GM19023 (cell line): Measurements from ENCODE around the gene ST6GALNAC5.
"Not testable (repeated sequence)": the region's sequence is repeated elsewhere in the genome, so short reads cannot be mapped to it uniquely, and the experiment has no call there.

Experiments used
- ATAC-seq: cut with Tn5 transposase; IDR thresholded peaks from one replicate; pipeline ENCODE4 v1.9.1; 2021; ENCODE audit warnings: mild to moderate bottlenecking, moderate library complexity; ENCODE audit not compliant: unreplicated experiment

Gene ST6GALNAC5

DNA sequence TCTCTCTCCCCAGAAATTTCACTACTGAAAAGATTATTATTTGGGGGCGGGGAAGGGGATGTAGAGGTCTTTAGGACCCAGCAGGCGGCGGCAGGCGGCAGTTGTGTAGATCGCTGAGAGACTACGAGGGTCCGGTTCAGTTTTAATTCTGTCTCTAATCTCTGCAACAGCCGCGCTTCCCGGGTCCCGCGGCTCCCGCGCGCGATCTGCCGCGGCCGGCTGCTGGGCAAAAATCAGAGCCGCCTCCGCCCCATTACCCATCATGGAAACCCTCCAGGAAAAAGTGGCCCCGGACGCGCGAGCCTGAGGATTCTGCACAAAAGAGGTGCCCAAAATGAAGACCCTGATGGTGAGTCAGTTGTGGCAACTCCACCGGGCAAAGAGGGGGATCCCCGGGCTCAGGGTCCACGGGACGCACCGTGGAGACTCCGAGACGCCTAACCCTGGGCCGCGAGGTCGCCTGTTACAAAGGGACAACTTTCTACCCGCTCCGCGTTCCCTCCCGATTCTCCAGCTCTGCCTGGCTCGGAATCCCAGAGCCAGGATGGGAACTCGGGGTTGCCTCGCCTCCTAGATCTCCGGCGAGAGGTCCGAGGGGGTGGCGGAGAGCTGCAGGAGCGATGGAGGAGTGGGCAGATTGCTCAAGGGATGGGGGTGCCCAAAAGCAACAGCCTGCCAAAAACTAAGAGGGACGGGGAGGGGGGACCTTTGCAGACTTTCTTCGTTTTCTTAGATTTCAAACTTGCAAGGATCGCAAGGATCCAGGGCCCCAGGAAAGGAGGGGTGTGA lies at the start of gene ST6GALNAC5:
TSS of gene ST6GALNAC5 (plus strand) at position 139 of the 789 bp plus-strand sequence.
- peak; percentile 1 for ATAC-seq

DNA sequence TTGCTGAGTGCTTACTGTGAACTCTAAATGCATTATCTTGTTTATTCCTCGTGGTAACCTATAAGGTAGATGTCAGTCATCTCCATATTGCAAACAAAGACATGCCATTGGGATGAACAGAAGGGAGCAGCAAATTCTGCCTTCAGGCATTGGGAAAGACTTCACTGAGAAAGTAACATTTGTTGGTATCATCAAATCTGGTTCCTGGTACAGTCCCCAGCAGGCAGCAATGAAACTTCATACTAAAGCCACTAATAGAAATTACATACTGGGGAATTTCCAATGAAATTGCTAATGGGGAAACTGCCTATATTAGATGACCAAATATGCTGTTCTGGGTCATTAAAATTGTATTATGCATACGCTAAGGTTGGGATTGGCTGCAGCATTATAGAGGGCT lies 47.3 kb upstream of the ST6GALNAC5 start:
- no peak for ATAC-seq

DNA sequence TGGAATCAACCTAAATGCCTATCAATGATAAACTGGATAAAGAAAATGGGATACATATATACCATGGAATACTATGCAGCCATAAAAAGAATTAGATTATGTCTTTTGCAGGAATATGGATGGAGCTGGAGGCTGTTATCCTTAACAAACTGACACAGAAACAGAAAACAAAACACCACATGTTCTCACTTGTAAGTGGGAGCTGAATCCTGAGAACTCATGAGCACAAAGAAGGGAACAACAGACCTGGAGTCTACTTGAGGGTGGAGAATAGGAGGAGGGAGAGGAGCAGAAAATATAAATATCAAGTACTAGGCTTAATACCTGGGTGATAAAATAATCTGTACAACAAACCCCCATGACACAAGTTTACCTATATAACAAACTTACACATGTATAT lies 44.3 kb upstream of the ST6GALNAC5 start:
- ATAC-seq = not testable (repeated sequence)

DNA sequence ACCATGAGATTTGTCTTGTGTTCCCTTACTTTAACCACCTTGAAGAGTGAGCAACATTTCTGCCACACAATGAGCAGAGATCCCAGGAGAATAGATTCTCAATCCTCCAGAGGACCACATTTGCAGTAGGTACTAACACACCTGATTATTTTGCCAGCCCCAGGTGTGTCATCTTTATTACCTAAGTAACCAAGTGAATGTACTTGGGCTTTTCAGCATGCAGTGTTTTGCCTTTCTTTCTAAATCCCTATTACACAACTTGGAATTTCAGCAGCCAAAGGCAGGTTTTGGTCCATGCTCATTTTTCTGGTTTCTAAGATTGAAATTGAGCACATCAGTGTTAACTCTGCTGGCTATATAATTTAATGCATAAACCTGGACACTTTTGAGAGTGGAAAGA lies 43.2 kb upstream of the ST6GALNAC5 start:
- no peak for ATAC-seq

DNA sequence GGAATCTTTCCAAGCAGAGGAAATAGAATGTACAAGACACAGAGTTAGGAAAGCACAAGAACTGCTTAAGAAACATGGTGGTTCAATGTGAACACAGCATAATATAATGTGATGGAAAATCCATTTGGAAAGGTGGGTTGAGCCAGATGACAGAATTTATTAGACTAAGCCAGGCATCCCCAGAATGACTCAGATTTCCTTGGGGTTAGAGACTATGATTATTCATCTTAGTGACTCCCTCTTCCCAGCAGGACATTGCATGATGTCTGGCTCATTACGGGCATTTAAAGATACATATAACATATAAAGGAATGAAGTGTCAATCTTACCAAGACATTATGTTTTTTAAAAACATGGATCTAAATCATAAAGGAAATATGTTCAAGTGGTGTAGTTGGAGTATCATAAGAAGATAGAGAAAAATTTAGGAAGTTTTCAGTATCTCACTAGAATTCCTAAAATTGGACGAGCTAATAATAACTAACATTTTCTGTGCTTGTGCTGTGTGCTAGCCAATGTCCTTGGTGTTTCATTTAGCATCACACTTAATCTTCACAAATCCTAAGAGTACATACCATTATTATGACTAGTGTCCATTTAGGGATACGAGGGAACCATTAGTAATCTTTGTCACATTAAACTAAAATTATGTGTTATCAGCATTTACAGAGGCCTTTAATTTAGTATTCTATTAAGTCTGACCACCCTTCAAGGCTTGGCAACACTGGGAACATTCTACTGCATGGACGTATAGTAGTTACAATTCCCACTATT lies 41.0 kb upstream of the ST6GALNAC5 start:
- ATAC-seq = no peak

DNA sequence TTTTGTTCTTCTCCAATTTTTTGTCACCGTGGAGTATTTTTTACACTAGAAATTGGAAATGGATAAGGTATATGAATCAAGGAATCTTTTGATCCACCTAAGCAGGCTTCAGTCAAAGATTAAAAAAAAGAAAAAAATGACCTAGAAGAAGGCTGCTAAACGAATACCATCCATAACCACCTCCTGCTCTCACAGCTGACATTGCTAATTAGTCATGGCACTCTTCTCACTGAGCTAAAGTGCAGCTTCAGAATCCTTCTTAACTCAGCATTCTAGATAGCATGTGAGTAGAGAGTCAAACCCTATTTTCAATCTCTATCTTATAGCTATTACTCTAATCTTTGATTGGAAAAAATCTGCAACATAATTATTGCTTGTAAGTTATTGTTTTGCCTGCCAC lies 40.2 kb upstream of the ST6GALNAC5 start:
- no peak for ATAC-seq

DNA sequence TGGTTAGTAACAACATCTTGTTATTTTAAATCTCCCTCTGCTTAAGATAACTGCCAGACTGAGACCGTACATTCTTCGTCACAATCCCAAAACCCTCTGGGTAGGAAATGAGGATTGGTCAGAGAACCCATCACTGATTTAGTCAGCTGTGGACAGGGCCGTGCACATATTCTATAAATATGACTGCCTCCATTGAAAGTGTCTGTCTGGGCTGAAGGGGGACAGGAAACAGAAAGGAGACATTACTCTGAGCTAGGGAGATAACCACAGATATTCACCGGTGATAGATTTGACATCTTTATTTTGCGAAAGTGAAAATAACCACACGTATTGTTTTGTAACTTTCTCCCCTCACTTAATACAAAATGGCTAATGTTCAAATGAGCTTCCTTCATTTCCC lies 36.9 kb upstream of the ST6GALNAC5 start:
- ATAC-seq = peak; percentile 70

DNA sequence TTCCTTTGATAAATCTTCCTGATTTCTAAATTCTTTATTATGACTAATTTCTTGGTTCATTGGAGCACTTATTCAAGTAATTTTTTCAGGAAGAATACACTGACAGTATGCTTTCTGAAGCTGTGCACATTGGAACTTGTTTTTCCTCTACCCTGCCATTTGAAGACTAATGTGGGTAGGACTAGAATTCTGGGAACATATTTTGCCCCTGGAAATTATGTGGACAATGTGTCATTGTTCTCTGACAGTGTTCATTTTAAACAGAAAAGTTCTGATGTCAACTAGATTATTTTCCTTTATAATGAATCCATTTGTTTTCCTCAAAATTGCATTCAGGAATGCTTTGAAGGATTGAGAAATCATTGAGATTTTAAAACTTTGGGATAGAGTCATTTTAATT lies 34.8 kb upstream of the ST6GALNAC5 start:
- ATAC-seq = no peak

DNA sequence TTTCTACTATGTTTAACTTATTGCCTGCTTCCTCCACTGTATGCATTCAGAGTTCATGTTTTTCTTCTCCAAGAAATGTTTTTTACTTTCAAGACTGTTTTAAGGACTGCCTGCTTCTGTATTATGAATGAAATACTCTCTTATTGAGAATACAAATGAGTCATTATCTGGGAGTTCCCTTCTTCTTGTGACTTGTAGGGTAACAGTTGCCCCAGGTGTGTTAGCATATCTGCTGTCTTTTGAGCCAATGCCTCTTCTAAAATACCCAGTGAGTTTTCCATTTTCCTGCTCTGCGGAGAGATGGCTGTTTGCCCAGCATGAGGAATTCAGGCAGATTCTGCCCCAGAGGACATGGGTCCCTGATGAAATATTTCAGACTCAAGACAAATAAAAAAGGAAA lies 34.1 kb upstream of the ST6GALNAC5 start:
- ATAC-seq = no peak

DNA sequence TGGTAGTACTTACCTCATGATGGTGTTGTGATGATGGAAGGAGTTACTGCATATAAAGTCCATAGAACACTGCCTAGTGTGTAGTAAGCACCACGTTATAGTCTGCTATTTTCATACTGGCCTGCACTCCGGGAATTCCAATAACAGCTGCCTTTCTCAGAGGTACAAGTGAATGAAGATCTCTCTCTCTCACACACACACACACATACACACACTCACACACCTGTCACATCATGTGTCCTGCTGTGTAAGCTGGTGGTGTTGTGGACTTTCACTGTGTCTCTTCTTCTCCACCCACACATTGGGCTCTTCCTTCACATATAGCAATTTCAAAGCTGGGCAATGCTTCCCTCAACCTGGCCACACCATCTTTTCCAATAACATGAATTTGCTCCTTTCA lies 33.4 kb upstream of the ST6GALNAC5 start:
- ATAC-seq = no peak

DNA sequence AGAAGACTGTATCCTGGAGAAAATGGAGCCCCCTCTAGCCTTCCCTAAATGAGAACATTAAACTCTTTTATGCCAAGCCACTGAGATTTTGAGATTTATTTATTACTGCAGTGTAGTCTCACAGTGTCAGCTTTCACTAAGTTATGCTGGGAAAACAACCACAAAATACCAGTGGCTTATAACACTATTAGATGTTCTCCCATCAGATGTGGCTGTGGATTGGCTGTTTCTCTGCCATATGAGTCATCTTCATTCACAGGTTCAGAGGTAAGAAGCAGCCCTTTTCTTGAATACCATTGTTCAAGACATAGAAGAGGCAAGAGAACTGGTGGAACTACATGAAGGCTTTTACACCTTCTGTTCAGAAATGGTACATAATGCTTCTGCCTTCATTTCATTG lies 32.1 kb upstream of the ST6GALNAC5 start:
- ATAC-seq = no peak

DNA sequence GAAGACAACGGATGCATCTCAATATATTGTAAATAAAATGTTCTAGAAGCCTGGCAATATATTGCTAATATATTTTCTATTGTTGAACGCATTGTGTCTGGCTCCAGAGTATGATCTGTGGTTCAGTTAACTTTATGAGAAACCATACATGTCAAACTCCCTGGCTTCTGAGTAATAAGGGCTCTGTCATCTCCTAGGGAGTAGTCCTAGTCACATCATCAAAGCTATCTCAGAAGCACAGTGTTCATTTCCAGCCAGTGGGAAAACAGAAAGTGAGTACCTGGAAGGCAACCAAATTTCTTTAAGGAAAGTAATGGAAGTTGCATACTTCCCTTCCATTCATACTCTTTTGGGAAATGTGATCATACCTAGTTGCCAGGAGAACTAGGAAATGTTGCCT lies 27.0 kb upstream of the ST6GALNAC5 start:
- no peak for ATAC-seq

DNA sequence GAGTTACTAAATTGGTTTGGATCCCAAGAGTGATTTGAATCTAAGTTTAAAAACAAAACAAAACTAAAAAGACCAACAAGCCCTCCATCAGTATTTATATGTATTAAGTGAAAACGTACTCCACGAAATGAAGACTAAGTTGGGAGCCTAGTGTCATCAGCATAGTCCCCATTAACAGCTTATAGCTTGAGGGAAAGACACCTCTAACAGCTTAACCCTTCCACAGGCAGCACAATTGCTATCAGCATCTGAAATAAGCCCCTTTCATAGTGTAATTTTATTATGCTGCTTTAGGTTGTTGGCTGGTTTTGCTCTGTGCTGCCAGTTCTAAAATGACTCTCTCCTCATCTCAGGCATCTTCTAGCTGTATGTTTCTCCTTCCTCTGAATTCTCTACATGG lies 25.8 kb upstream of the ST6GALNAC5 start:
- no peak for ATAC-seq

DNA sequence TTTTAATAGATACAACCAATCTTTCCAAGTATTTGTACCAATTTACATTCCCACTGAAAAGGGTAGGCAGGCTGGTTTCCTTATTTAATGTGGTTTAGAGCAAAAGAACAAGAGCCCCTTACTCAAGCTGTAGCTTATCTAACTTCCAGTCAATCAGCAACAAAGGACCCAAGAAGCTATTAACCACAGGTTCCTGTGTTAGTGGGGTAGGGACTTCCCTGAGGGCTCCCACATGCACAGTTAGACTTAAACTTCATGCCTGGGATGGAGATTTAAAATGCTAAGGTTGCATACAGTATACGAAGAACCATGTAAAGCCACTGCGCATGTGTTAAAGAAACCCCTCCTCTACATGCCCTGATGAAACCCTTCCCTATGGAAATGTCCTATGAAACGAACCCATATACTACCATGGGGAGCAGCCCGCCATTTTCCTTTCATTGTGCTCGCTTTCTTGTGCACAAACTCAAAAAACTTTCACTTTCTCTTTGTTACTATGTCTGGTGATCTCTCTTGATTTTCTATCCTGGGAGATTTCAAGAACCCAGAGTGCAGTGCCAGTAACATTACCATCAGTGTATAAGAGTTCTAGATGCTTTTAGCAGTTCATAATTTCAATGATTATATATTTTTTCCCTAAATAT lies 23.3 kb upstream of the ST6GALNAC5 start:
- ATAC-seq = no peak

DNA sequence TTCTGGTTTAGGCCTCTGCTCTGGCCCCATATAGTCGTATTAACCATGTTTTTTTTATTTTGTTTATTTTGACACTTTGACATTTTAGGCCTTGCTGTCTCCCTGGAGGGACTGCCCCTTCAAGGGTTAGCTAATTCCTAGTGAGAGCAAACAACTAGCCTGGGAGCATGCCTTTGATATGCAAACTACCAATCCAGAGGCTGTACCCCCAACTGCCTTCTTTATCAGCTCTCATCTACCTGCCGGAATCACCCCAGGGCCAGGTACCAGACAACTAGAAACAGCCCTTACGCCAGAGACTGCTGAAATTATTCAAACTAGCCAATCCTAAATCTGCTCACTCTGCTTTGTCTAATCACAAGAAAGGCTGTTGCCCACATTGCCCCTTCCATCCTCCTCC lies 13.0 kb upstream of the ST6GALNAC5 start:
- ATAC-seq = no peak

DNA sequence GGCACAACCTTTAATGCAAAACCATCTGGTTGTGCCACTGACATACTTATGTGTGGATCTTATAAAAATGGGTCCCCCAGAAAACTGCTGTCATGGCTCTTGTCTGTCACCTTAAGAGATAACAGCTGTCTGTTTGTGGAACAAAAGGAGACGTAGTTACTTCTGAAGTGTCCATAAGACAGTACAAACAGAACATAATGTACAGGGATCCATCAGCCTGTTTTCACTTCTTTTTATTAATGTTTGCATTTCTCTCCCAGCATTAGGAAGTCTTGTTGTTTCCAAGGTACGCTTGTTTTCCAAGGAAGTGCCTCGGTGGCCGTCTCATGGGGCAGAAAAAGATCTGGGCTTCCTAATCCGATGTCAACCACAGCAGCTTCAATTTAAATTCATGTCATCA lies 11.2 kb upstream of the ST6GALNAC5 start:
- no peak for ATAC-seq

DNA sequence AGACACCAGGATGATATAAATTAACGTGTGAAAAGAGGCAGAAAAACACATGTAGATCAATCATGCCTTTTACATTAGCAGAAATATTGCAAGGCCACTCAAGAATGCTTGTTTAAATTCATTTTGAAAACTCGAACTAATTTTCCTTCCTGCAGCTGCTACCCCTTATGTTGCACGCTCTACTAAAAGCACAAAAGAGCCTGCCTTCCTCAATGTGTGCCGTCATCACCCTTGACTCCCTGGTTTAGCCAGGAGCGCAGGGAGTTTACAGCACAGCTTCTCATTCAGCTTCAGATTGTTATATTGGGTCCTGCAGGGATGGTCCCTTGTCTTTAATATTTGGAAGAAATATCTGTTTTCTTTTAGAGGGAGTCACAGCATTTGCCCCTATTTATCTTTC lies 10.1 kb upstream of the ST6GALNAC5 start:
- no peak for ATAC-seq

DNA sequence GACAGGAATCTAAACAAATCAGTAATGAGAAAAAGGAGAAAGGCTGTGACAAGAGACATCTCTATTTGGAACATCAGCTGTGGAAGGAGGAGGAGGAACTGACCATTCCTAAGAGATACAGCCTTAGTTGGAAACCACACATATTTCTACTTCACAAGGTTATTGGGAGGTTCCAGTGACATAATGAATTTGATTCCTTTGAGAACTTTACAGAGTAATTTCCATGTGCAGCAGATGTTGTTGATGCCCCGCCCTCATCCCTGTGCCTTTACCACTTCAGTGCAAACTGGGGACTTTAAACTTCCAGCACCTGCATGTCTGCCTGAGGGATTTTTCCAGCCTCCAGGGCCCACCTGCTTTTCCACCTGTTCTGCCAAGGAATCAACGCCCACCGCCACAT lies 9.3 kb upstream of the ST6GALNAC5 start:
- no peak for ATAC-seq

DNA sequence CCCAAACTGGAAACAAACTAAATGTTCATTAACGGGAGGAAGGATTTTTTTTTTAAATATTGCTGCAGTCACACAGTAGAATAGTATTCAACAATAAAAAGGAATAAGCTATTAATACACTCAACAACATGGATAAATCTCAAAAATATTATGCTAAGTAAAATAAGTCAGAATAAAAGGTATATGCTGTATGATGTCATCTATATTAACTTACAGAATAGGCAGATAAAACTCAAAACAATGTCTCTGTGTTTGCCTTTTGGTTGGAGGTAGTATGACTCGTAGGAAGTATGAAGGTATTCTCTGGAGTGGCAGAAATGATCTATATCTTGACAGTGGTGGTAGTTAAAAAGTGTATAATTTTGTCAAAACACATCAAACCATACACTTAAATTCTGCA lies 6.1 kb upstream of the ST6GALNAC5 start:
- no peak for ATAC-seq

DNA sequence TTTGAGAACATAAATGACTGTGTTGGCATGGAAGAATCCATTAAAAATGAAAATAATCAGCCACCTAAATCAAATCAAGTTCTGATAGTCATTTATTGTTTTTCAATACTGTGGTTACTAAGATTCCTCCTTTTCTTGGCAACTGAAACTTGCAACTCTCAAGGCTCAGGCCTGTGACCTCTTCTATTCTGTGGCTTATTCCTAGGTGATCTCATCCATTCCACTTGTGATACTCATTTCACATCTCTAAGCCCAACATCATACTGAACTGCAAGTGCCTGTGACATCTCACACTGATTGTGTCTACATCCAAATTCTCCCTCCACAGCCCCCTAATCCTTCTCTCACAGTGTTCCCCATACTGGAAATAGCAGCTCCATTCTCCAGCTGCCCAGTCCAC lies 4.8 kb upstream of the ST6GALNAC5 start:
- ATAC-seq = no peak

DNA sequence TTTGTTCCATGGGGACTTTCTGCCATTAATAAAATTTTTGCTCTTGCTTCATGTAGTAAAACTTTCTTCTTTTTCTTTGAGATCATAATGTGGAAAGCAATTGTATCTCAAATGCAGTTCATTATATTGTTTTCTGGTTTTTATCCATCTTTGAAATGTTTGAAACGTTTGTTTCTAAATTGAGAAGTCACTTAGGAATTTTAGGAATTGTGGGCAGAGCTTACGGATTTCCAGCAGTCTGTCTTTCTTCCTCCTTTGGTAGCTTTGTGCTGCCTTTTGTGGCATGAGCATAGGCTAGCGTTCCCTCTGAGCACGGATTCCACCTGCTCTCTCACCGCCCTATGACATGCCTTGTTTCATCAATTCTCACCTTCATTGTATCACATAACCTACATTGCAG lies 2.9 kb upstream of the ST6GALNAC5 start:
- ATAC-seq = no peak
